Inflammatory macrophage treated with lipopolysaccharide for 1 hour (primary cell): Measurements from ENCODE around the gene LNPEP.
A peak's percentile ranks its signal among the peaks of the same experiment; 100 is the strongest.
"Not testable (repeated sequence)": the region's sequence is repeated elsewhere in the genome, so short reads cannot be mapped to it uniquely, and the experiment has no call there.

ENCODE experiments used
- DNase-seq, 2 donors: peaks; one replicate each; pipeline ENCODE4 v3.0.0-alpha.2; 2020 to 2022

LNPEP gene

DNA sequence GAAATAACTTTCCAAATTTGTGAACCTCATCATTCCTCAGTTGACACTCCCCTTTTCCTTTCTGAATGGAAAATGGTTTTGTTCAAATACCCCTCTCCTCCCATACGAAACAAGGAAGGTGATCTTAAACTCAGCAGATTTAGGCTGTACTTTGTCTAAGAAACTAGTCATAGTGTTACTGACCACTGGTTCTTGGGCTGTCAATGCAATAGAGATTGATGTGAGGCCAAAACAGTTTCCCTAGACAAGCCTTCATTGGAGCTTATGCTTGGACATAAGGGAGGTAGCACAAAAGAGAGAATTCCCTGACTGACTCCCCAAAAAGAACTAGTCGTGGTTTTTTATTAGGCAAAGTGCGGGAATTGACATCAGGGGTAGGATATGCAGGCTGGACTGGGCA is 5.3 kb upstream of the LNPEP start:
- no peak for DNase-seq

DNA sequence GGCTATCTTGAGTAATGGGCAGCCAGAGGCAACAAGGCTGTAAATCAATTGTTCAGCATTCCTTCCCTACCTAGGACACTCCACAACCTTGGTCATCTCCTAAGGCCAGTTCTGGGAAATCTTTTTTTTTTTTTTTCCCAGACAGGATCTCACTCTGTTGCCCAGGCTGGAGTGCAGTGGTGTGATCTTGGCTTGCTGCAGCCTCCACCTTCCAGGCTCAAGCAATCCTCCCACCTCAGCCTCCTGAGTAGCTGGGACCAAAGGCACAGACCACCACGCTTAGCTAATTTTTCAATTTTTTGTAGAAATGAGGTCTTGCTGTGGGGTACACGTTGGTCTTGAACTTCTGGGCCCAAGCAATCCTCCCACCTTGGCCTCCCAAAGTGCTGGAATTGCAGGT is 4.8 kb upstream of the LNPEP start:
- DNase-seq: not testable (repeated sequence)

DNA sequence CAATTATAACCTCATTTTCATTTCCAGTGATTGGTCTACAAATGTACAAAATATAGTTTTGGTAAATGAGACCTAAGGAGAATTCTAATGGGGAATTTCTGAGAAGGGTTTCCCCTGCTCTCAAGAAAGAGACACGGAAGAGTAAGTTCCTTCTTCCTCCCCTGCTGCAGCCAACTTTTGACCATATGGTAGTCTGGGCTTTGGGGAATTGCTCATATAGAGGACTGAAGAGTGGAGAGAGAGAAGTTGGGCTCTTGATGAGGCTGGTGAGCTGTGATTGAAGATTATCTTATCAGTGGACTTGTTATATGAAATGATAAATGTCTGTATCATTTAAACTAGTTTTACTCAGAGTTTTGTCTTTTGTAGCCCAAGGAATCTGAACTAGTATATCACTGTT is 4.3 kb upstream of the LNPEP start:
- peak; percentile 82 for DNase-seq

DNA sequence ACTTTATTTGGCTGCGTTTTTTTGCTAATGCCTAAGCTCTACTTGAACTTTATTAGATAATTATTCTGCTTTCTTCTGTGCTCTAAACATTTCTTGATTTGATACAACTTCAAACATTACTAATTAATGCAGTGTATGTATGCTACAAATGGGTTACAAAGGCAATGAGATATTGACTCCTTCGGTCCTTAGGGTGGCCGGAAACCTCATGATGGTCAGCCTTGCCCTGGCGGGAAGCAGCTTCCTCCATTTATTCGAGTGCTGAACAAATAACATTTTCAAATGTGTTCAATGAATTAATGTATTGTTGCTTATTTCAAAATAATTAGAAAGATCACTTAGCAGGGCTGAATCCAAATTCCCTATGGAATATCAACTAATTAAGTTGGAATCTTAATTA is 3.9 kb upstream of the LNPEP start:
- no peak for DNase-seq

DNA sequence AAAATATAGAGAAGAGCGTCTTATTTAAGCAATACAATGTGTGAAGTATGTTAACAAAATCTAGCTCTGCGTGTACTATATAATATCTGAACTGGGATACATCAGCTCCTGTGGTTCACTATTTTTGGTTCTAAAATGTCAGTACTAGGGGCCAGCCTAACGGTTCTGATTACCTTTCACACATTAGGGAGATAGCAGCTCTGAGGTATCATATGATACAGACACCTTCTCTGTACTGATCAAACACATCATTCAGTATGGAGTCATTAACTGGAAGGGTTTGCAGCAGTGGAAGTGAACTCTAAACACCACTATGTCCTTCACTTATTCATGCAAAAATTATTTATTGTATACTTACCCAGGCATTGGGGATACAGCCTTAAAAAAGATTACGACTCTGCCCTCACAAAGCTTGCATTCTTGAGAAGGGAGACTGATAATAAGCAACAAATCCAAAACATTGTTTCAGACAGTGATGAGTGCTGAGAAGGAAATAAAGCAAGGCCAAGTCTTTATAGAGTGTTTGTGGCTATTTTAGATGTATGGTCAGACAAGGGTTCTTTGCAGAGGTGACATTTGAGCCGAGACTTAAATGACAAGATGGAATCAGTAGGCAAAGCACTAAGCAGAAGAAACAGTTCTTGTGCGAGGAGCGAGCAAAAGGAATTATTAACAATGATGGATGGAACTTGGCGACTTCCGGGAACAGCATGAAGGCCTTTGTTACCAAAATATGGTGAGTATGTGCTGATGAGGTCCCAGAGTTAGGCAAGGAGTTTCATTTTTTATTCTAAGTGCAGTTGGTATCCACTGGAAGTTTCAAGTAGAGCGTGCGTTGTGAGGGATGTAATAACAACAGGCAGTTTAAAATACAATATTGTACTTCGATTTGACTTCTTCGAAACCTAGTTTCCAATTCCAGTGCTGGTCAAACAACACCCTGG is 1.8 kb upstream of the LNPEP start:
- DNase-seq: no peak

DNA sequence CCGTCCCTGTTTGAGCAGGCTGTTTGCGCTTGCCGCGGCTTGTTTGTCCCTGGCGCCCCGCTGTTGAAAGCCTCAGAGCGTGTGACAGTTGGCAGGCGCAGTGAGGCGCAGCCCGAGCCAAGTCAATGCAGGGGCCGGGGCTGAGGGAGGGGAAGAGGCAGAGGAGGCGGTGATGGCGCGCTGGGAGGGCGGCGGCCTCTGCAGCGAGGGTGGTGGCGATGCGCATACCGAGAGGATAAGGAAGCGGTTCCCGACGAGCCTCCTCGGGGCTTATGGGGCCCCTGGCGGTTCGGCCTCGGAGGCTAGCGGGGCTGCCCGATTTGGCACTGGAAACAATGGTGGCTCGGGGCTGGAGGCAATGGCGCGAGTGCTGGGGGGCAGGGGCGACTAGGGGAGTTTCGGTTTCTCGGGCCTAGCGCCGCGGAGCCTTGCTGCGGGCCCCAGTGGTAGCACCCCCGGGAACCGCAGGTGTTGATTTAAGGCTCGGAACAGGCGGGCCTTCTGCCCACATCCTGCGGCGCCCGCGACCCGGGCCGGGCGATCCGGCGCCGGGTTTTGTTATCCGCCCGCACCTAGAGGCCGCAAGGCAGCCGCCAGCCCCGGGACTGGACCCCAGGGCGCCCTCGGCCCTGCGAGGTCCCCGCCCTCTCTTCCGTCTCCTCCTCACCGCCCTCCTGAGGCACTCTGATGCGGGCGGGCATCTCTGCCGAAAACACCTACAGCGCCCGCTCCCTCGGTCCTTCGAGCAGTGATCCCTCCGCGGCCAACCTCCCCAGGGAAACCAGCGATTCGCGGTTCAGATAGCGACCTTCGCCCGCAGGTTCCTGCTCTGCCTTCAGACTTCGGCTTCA is 947 bp upstream of the LNPEP start:
- DNase-seq: peak; percentile 89 to 92

DNA sequence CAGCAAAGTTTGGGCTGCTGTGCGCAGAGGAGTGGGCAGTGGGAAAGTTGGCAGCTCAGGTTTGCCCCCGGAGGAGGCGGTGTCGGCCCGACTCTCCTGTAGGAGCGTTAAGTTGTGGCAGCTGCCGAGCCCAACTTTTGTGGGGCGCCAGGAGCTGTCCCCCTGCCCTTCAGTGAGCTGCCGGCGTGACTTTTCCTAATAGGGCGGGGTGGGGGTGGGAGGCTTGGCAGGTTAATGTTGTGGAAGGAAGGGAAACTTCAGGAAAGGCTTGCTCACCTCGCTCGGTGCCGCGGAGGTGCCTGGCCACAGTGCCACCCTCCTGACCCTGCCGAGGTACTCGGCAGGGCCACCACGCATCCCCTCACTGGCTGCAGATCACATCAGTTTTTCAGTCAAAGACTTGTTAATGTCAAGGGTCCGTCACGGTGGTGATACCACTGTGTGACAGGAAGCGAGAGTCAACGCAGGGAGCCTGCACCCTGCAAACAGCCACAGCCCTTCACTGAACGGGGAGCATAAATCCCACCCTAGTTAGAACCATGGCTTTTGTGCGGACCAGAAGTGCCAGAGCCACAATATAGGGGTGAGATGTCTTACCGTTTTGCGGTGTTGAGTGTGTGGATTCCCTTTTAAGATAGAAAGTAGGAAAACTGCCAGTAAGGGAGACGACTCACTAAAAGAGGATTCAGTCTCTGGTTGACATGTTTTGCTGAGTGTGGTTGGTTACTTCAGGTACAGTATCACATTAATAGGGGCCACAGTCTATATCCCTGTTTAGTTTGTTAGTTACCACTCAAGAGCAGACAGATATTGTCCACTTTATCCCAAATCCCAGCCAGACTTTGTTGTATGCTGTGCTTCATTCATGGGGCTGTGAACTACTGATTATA is 796 bp downstream of the LNPEP start:
- DNase-seq: peak in 1 of 2 donors; percentile 23

DNA sequence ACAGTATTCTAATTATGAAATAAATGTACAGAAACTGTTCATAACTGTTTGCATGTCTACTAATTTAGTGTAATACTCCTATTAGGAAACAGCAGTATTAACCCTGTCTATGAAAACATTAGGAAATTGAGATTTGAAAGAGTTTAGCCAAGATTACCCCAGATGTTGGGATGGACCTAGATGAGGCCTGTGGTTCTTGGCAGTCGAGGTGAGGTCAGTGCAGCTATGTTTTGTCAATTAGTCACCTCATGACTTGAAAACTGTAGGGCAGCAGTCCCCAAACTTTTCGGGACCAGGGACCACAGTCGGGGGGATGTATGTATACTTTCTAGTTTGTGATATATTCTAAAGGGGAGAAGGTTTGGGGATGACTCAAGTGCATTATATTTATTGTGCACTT is 4.7 kb downstream of the LNPEP start:
- DNase-seq: no peak

DNA sequence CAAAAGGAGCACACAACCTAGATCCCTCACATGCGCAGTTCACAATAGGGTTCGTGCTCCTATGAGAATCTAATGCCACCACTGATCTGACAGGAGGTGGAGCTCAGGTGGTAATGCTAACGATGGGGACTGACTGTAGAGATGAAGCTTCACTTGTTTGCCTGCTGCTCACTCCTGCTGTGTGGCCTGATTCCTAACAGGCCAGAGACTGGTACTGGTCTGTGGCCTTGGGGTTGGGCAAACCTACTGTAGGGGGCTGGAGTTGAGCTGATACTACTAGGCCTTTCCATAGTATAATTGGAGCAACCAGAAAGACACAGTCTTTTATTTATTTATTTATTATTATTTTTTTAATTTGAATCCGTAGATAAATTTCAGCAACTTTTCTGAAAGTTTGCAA is 5.3 kb downstream of the LNPEP start:
- no peak for DNase-seq

DNA sequence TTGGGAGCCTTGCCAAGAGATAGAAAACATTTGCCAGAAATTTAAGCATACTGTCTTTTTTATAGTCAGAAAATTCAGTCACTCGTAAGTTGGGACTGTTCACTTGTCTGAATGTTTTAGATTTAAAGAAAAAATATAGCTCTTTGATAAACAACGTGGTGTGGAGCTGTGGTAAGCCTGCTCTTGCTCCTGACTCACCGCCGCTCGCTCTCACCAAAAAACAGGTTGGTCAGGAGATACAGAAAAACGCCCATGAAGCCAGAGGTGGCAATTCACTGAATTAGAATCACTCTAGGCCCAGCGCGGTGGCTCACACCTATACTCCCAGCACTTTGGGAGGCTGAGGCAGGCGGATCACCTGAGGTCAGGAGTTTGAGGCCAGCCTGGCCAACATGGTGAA is 6.2 kb downstream of the LNPEP start:
- no peak for DNase-seq

DNA sequence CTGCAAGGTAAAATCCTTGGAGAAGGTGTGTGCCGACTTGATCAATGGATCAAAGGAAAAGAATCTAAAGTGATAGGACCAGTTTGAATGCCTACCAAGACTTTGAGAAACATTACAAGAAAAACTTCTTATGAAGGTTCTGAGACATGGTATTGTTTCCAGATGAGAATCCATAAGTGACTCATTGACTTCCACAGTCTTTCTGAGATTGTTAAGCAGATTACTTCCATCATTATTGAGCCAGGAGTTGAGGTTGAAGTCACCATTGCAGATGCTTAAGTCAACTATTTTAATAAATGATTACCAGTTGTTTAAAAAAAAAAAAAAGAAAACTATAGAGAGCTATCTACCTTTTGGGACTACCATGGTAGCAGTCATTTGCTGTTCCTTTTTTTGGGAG is 7.0 kb downstream of the LNPEP start:
- no peak for DNase-seq

DNA sequence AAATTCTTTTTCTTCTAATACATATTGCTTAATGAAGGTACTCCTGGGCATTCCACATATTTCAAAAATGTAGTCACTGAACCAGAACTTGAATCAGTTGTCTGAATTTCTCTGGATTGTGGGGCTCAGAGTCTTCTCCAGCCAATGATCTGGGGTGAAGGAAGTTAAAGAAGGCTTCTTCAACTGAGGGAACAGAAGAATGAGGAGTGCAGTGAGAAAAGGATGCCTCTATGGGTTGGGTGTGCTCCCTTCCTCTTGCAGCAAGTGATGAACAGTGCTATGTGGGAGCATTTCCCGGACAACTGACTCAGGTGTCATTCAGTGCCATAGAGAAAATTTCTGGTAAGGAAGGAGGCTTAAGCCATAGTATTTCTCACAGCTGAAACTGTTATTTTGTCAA is 7.9 kb downstream of the LNPEP start:
- no peak for DNase-seq

DNA sequence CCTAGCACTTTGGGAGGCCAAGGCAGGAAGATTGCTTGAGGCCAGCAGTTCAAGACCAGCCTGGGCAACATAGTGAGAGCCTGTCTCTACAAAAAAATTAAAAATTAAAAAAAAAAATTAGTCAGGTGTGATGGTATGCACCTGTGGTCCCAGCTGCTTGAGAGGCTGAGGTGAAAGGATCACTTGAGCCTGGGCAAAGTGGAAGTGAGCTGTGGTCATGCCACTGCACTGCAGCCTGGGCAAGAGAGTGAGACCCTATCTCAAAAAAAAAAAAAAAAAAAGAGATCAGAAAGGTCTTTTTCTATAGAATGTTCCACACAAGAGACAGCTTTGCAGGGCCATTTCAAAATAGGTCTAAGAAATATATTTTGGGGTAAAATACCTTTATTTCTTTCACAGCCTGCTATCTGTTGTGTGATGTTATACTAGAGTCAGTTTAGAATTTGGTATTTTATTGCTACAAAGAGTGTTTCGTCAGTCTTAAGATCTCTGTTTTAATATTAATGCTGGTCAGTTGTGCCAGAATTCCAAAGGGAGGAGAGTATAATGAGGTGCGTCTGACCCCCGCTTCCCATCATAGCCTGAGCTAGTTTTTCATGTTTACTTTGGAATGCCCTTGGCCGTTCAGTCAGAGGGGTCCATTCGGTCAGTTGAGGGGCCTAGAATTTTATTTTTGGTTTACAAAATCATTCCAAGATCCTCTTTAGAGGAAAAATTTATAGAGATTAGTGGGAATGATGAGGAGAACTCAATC is 9.4 kb downstream of the LNPEP start:
- no peak for DNase-seq

DNA sequence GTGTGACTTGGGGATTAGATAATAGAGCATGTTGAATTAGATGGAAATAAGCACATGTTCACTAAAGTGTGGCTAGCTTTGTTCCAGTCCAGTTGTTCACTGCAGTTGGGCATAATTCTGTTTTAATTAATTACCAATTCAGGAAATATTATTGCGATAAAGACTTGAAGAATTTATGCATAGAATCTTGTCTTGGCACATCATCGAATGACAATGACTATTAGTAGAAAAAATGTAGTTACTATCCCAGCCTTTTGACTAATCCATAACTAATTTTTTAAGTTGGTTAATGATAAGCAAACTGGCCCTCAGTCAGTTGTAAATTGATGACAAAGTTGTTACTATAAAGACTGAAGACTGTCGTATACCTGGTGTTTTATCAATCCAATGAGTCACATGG is 10.5 kb downstream of the LNPEP start:
- no peak for DNase-seq

DNA sequence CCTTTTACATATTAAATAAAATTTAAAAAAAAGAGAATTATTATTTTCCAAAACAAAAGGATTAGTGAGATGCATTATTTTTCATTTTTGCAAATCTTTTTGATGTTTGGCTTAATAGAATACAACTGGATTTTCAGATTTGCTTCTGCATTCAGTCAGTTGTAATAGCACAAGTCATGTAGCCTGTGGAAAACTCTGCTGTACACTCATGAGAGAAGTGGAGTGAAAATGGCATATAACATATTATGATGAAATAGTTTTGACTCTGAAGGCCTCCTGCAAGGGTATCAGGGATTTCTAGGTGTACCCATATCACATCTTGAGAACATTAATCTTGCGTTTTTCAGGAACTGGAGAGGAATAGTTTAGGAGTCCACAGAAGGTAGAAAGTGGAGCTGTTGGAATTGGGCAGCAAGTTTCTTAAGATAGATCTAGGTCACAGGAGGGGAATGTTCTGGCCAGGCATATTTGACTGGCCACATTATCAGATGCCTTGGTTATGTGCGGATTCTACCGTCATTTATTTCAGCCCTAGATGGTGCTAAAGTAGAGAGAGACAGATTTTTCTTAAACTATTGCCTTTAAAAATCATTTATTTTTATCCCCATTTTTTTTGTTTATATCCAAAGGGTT is 16.4 kb downstream of the LNPEP start:
- no peak for DNase-seq

DNA sequence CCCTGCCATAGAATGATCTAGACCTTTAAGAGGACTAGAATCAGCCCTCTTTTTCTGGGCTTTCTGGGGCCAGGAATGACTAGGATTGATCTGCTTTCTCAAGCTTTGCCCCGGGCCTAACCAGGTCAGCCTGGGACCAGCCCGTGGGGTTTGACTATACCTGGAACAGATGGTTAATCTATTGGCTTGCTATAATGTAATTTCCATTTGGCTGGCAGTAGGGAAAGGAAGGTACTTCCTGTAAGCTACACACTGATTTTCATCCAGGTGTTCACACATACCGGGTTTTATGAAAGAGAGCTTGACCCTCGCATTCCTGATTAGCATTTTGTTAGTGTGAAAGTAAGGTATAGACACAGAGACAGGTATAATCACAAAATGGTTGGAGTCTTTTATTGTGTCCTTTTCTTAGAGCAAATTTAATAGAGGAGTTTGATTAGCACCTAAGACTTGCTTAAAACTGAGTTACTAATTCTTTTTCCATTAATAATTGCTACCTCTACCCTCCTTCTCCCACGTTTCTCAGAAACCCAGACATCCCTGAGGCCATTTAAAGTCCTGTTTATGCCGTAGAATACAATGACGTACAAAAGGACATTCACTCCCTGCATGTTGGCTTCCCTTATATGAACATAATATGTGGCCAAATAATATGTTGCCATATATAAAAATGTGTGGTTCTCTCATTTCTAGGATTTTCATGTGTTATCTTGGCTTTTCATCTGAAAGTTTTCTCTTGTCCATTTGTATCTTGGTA is 17.3 kb downstream of the LNPEP start:
- DNase-seq: no peak

DNA sequence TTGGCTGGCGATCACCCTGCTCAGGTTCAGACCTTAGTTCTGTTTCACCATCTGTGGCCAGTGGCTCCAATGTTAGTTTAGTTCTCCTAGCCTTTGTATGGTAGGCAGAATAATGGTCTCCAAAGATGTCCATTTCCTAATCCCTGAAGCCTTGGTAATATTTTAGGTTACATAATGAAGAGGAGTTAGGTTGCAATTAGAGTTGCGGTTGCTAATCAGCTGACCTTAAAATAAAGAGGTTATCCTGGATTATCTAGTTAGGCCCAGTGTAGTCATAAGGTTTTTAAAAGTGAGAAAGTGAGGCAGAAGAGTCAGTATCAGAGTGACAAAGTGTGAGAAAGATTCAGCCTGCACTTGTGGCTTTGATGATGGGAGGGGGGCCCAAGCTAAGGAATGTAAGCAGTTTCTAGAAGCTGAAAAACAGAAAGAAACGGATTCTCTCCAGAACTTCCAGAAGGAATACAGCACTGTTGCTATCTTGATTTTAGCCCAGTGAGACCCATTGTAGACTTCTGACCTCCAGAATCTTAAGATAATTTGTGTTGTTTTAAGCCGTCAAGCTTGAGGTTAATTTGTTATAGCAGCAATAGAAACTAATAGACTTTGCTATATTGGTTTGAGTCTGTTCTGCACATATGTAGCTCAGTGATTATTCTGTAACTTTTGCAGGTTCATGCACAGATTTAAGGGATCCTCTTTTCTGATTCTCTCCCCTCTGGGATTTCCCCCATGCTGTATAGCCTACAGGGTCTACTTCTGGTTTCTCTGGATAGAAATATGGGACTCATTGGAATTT is 21.6 kb downstream of the LNPEP start:
- no peak for DNase-seq

DNA sequence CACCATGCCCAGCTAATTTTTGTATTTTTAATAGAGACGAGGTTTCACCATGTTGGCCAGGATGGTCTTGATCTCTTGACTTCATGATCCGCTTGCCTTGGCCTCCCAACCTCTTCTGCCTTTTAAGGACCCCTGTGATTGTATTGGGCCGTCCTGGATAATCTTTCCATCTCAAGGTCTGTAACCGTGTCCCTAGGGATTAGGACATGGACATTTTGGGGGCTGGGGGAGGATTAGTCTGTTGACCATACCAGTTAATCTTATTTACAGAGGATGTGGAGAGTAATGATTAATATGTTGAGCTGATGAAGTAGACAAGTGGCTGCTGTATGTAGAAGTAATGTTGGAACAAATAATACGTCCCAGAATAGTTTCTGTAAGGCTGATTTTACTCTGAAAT is 23.1 kb downstream of the LNPEP start:
- no peak for DNase-seq

DNA sequence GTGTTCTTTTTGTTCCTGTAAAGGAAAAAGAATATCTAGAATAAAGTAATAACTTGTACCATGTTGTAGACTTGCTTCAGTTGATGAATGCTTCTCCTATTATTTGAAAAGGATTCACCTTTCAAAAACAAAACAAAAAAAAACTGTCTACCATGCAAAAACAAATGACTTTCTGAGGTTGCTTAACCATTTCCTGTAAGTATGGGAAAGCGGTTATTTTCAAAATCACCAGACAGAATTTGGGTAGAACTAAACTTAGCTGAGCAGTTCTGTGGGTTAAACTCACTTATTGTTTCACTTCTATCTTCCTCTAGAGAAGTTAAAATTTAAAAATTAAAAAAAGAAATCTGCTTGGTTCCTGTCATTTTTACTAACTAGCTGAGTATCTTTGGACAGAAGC is 25.2 kb downstream of the LNPEP start:
- peak; percentile 81 to 82 for DNase-seq

DNA sequence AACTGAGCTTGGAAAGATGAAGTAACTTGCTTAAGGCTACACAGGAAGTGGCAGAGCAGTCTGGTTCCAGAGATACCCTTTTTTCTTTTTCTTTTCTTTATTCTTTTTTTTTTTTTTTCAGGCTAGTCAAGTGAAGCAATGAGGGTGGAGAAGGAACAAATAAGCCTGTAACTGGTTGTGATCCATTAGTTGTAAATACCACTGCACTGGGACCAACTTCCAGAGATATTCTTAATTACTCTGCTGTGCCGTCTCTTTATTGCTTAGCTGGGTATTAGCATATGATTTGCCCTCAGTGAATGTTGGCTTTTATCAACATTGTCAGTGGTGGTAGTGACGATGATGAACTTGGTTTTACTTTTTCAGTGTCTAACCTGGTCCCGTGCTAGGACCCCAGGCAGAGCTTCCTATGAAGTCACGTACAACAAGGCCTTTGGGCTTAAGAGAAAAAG is 26.7 kb downstream of the LNPEP start:
- no peak for DNase-seq
